GM21717 (cell line): ENCODE results near the gene AK6.
"Not testable (repeated sequence)": the region's sequence is repeated elsewhere in the genome, so short reads cannot be mapped to it uniquely, and the experiment has no call there.

Source experiments
- ATAC-seq: cut with Tn5 transposase; IDR thresholded peaks from one replicate; pipeline ENCODE4 v1.9.1; 2021; ENCODE audit warnings: mild to moderate bottlenecking, moderate library complexity; ENCODE audit not compliant: unreplicated experiment

AK6 gene

DNA sequence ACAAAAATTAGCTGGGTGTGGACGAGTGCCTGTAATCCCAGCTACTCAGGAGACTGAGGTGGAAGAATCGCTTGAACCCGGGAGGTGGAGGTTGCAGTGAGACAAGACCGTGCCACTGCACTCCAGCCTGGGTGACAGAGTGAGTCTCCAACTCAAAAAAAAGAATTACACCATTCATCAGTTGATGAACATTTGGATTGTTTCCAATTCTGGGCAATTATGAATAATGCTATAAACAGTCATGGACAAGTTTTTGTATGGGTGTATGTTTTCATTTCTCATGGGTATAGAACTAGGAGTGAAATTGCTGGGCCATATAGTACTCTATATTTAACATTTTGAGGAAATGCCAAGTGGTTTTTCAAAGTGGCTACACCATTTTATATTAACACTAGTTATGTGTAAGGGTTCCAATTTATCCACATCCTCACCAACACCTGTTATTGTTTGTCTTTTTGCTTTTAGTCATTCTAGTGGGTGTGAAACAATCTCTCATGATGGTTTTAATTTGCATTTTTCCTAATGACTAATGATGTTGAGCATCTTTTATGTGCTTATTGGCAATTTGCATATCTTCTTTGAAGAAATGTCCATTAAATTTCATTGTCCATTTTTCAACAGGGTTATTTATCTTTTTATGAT is 27.7 kb downstream of the AK6 start:
- no peak for ATAC-seq

DNA sequence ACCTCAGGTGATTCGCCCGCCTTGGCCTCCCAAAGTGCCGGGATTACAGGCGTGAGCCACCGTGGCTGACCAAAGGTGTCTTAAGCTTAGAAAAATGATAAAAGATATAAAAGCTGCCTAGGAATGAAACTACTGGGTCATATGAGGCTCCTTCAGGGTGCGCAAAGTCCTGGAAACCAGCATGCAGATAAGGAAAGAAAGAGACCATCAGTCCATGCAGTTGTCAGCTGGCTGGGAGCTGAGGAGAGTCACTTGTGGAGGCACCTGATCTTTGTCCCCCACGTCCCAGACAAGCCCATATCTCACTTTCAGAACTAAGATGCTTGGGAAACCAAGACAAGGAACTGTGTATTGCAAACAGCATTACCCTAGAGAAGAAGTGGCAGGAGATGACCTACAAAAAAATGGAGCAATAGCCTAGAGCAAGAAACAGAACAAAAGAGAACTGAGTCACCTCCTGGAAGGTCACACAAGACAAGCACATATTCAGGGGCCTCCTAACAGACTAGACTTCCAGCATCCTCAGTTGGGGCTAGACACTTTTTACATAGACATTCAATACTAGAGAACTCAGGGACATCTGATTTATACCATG is 33.9 kb downstream of the AK6 start:
- no peak for ATAC-seq

DNA sequence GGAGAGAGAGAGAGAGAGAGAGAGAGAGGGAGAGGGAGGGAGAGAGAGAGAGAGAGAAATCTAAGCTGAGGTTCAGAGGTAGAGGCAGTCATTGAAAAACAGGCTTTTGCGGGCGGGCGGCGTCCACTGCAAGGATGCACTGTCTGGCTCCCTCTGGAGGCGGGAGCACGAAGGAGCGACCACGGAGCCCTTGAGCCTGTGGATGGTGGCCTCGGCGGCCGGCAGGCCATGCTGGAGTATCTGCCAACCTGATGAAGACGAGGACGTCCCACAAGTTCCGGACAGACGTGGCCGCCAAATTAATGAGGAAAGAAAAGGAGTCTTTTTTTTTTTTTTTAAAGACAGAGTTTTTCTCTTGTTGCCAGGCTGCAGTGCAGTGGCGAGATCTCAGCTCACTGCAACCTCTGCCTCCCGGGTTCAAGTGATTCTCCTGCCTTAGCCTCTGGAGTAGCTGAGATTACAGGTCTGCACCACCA is 34.5 kb downstream of the AK6 start:
- peak; percentile 46 for ATAC-seq

DNA sequence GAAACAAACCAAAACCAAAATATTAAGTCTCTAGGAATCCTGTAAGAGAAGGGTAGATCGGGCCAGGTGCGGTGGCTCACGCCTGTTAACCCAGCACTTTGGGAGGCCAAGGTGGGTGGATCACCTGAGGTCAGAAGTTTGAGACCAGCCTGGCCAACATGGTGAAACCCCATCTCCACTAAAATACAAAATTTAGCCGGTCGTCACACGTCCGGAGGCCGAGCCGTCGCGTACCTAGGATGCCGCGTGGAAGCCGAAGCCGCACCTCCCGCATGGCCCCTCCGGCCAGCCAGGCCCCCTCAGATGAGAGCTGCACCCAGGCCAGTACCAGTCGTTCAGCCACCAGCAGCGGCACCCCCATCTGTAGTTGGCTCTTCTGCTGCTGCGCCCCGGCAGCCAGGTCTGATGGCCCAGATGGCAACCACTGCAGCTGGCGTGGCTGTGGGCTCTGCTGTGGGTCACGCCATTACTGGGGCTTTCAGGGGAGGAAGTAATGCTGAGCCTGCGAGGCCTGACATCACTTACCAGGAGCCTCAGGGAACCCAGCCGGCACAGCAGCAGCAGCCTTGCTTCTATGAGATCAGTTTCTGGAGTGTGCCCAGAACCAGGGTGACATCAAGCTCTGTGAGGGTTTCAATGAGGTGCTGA is 35.5 kb downstream of the AK6 start:
- ATAC-seq: not testable (repeated sequence)

DNA sequence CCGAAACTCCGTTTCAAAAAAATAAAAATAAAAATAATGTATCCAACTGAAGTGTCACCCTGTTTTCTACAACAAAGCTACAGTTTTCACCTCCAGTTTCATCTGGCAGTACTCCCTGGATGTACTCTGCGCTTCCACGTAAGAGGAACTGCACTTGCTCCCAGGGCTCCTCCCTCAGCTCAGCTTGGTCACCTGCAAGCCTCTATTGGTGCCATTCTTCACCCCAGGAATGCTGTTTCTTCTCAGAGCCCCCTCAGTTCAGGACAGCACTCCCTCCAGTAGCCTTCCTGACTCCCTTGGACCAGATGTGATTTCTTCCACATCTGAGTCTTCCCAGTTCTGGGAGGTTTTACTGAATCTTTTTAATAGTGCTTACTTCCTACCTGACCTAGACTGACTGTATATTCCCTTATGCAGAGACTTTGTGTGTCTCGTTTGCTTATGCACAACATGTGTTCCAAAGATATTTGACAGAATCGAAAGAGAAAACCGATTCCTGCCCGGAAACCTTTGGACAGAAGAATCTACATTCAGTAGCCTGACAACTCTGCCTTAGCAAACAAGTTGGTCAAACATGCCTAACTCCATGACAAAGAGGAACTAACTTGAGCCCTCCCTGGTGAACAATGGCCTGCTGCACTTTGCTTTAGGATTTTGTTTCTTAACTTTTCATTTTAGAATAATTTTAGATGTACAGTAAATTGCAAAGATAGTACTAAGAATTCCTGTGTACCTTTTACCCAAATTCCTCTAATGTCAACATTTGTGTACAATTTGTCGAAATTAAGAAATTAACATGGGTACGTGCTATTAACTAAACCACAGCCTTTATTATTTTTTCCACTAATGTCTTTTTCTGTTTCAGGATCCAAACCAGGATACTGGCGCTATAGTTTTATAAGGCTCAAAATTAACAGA is 37.5 kb downstream of the AK6 start:
- no peak for ATAC-seq

DNA sequence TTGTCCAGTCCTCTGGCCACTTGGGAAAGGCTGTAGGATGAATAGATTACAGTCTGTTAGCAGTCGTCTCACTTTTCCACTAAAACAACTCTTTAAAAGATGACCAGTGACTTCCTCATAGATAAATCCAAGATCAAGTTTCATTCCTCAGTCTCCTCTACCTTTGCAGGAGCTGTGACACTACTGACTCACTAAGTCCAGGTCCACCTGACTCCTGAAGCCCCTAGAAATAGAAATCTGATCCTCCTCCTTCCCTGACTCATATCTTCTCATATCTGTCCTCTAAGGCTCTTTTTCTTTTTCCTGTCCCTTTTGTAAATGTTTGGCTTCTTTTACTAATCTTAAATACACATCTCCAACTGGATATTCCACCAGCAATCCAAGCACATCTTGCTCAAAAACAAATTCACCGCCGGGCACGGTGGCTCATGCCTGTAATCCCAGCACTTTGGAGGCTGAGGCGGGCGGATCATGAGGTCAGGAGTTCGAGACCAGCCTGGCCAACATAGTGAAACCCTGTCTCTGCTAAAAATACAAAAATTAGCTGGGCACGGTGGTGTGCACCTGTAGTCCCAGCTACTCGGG is 39.3 kb downstream of the AK6 start:
- no peak for ATAC-seq

DNA sequence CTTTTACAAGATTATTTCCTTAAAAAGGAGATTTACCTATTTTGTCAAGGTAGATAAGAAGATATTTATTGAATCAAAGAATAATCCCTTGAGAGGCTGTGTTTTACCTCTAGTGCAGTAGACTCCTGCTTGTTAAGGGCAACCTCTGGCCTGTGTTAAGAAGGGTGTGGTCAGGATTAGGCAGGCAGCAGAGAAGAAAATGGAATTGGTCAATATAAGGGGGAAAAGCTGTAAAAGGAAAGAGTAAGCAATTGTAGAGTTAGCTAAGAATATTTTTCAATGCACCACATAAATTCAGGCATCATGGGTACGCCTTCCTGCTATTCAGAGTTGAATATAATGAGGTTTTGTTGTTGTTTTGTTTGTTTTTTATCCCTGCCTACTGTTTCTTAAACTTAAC is 43.0 kb downstream of the AK6 start:
- ATAC-seq: no peak

DNA sequence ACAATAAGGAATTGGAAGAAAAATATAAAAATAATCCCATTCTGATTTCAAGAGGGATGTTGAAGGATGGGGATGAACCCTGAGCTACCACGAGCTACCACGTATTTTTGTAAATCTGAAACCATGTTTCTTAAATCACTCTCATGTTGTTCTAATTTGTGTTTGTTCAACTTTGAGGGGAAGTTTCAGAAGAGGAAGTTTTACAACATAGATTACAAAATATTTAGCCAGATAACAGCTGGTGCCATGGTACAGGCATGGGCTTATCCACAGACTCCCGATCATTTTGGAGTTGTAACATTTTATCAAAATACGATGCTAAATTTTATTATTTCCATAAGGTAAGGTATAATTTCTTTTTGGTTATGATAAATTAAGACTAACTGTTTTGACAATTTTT is 51.9 kb downstream of the AK6 start:
- ATAC-seq: no peak

DNA sequence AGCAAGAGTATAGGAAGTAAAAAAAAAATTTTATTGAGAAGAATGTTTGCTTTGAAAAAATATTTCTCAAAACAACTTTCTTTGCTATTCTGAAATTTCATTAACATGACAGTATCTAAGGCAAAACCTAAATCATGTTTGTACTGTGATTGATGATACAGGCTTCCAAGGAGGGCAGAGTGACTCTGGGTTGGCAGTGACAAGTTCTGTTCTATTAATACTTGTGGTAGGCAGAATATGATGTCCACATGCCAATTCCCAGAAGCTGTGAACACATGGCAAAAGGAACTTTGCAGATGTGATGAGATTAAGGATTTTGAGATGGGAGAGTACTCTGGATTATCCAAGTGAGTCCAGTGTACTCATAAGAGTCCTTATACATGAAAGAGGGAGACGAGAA is 53.3 kb downstream of the AK6 start:
- no peak for ATAC-seq

DNA sequence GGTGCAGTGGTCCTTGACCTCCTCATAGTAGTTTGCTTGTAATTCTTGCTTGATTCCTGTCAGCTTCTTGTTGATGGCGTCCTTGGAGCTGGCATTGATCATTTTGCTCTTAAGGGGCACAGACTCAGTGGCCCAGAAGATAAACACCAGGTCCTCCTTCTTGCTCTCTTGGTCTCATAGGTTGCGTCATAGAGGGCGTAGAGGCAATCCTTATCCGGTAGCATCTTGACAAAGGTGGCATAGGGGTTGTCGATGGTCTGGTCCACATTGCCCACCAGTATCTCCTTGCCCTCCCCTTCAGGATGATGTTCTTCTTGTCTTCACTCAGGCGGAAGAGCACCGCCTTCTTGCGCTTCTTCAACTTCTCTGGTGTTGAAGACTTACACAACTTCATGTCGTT is 55.9 kb downstream of the AK6 start:
- no peak for ATAC-seq

DNA sequence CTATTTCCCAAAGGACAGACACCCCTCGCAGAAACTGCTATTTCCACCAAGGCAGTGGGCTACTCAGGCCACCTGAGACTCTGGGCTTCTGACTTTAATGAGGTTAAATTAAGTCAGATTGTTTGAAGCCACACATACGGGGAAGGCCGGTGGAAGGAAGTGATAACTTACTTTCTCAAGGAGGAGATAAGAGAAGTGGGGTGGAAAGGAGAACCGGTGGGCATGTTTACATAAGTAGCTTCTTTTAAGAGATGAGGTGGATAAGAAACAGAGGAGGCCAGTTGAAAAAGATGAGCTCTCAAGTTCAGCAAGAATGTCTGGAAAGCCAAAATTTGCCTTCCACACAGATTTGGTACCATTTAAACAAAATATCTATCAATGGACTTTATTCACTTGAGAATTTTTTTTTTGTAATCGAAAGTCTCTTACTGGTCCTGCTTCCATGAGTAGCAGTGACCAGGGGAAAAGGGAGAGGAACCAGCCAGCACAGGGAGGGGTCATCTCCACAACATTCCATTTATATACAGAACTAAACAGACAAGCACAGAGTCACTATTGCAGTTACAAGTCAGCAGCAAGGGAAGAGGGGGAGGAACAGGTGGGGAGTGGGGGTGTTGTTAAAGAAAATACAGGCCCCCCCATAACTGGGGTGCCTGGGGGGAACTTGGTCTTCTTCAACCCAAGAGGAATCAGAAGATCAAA is 56.7 kb downstream of the AK6 start:
- ATAC-seq: no peak

DNA sequence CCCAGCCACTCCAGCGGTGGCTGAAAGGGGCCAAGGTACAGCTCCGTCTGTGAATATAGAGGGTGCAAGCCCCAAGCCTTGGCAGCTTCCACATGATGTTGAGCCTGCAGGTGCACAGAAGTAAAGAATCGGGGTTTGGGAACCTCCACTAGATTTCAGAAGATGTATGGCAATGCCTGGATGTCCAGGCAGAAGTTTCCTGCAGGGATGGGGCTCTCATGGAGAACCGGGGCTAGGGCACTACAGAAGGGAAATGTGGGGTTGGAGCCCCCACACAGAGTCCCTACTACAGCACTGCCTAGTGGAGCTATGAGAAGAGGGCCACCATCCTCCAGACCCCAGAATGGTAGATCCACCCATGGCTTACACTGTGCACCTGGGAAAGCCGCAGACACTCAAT is 59.9 kb downstream of the AK6 start:
- ATAC-seq: no peak

DNA sequence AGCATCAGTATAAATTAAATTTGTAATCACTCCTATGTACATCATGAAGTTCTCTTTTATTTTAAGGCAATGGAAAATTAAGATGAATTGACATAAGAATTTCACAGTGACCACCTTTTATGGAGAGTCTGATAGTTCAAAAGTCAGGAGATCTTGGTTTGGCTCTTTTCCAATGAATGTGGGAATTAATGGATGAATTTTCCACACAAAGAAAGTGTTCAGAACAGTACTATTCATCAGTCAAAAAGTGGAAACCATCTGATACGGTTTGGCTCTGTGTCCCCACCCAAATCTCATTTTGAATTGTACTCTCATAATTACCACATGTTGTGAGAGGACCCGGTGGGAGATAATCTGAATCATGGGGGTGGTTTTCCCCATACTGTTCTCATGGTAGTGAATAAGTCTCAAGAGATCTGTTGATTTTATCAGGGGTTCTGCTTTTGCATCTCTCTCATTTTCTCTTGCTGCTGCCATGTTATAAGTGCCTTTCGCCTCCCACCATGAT is 61.2 kb downstream of the AK6 start:
- no peak for ATAC-seq

DNA sequence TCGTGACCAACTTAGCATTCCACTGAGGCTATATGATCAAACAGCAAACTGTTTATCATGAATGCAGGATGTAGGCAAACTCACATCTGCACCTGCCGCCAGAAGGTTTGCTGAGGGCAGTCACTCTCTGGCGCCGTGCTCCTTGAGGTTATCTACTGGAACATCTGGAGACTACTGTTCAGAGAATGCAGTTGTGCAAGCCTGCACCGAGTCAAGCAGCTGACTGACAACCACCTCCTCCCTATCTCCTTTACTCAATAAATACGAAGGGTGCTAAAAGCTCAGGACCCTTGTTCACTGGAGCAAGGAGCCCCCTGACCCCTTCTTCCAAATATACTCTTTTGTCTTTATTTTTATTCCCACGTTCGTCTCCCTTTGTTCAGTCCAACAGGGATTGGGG is 63.8 kb downstream of the AK6 start:
- no peak for ATAC-seq
